ENCODE results near the gene TSHZ2.

- no peak for TF ChIP-seq CTCF (IDR thresholded peaks at IDR 0.05; ENCODE audit: insufficient read depth, low read depth, low read length)
- no peak for TF ChIP-seq EZH2 (IDR thresholded peaks at IDR 0.05; ENCODE audit: insufficient read depth, low read length)
Observed at GRCh38 chr20:53078761-53079160, 106.6 kb downstream of the TSHZ2 start.

All from astrocyte (in vitro differentiated cells and primary cell).